OCI-M2 (cell line): ENCODE data around the gene CACNB3.
"Not testable (repeated sequence)": the region's sequence is repeated elsewhere in the genome, so short reads cannot be mapped to it uniquely, and the experiment has no call there.

Source experiments
- DNase-seq: peaks from one replicate; lab custom pipeline; 2025; ENCODE audit not compliant: unreplicated experiment; lab: John Stamatoyannopoulos, UW

The CACNB3 gene

DNA sequence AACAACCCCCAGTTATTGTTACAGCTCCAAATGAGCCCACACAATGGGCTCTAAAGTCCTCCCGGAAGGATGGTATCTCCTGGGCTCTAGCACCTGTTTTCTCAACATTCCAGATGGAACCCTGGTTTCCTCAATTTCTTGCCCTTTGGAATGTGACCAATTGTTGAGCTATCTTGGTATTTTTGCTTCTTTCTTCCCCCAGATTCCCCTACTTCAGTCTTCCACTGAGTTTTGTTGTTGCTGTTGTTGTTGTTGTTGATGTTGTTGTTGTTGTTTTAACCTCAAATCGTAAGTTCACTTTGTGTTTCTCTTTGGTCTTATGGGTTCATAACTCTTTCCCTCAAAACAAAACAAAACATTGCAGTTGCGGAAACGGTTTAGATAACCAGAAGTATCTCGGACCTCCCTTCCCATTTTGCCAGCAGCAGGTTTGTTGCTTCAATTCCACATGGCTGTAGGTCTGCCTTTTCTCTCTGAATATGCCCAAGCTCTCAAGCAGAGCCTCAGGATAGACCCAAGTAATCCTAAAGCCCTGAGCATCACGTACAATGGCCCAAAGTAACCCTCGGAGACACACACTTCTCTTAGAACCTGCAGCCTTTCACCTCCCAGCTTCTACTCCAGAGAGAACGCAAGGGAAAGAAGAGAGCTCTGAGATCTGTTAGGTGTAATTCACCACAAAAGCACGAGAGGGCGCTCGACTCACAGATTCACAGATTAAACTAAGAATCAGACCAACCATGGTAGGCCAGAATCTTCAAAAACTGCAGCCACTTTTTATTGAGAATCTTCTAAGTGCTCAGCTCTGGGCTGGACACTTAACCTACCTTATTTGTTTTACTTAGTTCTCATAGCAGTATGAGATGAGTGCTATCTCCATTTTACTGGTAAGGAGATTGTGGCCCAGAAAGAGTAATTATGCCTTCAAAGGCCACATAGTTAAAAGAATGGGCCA is 34.7 kb downstream of the CACNB3 start:
- peak; percentile 93 for DNase-seq

- no peak for DNase-seq
These were observed 36.2 kb downstream of the CACNB3 start for GRCh38 chr12:48854488-48854887.

GRCh38 chr12:48854932-48855331 is 36.6 kb downstream of the CACNB3 start:
- not testable (repeated sequence) for DNase-seq

- no peak for DNase-seq
These were observed 38.1 kb downstream of the CACNB3 start for GRCh38 chr12:48856379-48856778.

GRCh38 chr12:48857278-48857994 is 39.1 kb downstream of the CACNB3 start:
- no peak for DNase-seq

GRCh38 chr12:48858043-48858442 is 39.7 kb downstream of the CACNB3 start:
- no peak for DNase-seq

- DNase-seq = no peak
These were observed 41.3 kb downstream of the CACNB3 start for GRCh38 chr12:48859607-48860006.

DNA sequence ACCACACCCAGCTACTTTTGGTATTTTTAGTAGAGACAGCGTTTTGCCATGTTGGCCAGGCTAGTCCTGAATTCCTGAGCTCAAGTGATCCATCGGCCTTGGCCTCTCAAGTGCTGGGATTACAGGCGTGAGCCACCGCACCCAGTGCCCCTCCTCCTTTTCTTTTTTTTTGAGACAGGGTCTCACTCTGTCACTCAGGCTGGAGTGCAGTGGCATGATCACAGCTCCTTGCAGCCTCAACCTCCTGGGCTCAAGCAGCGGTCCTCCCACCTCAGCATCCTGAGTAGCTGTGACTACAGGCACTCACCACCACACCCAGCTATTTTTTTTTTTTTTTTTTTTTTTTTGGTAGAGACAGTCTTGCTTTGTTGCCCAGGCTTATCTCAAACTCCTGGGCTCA is 41.9 kb downstream of the CACNB3 start:
- not testable (repeated sequence) for DNase-seq

- DNase-seq = no peak
These were observed 42.8 kb downstream of the CACNB3 start for GRCh38 chr12:48861111-48861510.

- no peak for DNase-seq
These were observed 44.5 kb downstream of the CACNB3 start for GRCh38 chr12:48862760-48863159.

- no peak for DNase-seq
These were observed 45.0 kb downstream of the CACNB3 start for GRCh38 chr12:48863291-48863690.

GRCh38 chr12:48865281-48866051 is 47.2 kb downstream of the CACNB3 start, which contains the start of gene RND1:
RND1 (minus strand) TSS chr12:48865870; CDS start chr12:48865767, 103 bp downstream.
- DNase-seq = no peak

DNA sequence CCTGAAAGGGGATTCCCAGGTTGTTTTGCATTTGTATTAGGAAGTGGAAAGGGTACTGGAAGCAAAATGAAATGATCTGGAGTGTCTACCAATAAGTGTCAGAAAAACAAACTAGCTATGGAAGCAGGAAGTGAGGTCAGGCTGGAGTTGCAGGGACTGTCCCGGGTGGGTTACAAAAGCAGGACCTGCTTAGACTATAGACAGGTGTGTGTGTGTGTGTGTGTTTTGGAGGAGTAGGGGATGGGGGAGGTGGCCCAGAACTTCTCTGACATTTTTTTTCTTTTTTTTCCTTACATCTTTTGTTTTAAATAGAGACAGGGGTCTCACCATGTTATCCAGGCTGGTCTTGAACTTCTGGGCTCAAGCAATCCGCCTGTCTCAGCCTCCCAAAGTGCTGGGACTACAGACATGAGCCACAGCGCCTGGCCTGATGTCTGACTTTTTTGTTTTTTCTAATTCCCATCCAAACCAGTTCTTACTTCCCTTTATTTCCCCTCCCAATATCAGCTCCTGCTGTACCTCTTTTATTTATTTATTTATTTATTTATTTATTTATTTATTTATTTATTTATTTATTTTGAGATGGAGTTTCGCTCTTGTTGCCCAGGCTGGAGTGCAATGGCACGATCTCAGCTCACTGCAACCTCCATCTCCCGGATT is 47.9 kb downstream of the CACNB3 start:
- DNase-seq = no peak

GRCh38 chr12:48868451-48868850 is 50.2 kb downstream of the CACNB3 start:
- no peak for DNase-seq

DNA sequence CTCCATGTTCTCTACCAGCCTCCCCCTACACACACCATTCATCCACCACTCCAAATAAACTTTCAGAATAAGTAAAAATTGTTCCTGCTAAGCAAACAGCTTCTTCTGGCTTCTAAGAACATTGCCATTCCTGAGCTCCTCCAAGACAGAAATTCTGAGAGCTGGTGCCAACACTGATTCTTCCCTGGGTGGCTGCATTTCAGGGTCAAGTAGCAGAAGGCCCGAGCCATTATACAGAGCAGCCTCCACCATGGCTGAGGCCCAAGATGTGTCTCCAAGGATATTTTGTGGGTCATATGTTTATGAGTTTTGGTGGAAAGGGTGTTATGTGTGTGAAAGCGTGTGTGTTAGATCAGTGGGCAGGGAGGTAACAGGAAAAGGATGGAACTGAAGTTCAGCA is 50.9 kb downstream of the CACNB3 start:
- no peak for DNase-seq

GRCh38 chr12:48873096-48873495 is 54.8 kb downstream of the CACNB3 start:
- no peak for DNase-seq

- not testable (repeated sequence) for DNase-seq
These were observed 55.2 kb downstream of the CACNB3 start for GRCh38 chr12:48873534-48873933.

GRCh38 chr12:48875944-48876515 is 57.7 kb downstream of the CACNB3 start:
- DNase-seq = no peak
